Measurements from ENCODE around the gene SIPA1L3.

DNA sequence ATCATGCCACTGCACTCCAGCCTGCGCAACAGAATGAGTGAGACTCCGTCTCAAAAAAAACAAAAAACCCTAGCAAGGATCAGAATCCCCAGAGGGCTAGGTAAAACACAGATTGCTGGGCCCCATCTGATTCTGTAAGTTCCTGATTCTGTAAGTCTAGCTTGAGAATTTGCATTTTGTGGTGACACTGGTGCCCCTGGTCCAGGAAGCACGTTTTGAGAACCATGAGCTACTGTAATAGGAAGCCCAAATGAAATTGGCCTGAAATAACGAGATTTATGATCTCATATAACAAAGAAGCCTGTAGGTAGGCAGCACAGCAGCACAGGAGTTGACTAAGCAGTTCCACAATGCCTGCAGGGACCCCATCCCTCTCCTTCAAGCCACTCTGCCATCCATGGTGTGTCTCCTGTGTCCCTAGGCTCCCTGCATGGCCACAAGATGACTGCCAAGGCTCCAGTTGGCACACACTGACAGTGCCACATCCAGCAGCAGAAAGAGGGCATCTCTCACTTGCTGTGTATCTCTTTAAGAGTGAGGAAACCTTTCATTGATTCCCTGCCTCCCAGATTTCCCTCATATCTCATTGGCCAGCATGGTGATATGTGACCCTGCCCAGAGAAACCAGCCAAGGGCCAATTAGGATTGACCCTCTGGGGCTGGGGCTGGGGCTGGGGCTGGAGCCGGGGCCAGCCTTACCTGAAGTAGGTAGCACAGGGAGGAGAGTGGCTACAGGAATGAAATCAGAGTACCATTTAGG, 21.7 kb downstream of the SIPA1L3 start:
- no peak for TF ChIP-seq KLF1 (tag by site-specific recombination; IDR thresholded peaks at IDR 0.05)
- TF ChIP-seq ZNF174 (tag by site-specific recombination; IDR thresholded peaks at IDR 0.05), result no peak
- TF ChIP-seq CTCF (tag by site-specific recombination; IDR thresholded peaks at IDR 0.05), result no peak
- no peak for TF ChIP-seq REST (tag by site-specific recombination; IDR thresholded peaks at IDR 0.05)
- no peak for TF ChIP-seq KLF8 (tag by site-specific recombination; IDR thresholded peaks at IDR 0.05)
- TF ChIP-seq, protein P1, sequence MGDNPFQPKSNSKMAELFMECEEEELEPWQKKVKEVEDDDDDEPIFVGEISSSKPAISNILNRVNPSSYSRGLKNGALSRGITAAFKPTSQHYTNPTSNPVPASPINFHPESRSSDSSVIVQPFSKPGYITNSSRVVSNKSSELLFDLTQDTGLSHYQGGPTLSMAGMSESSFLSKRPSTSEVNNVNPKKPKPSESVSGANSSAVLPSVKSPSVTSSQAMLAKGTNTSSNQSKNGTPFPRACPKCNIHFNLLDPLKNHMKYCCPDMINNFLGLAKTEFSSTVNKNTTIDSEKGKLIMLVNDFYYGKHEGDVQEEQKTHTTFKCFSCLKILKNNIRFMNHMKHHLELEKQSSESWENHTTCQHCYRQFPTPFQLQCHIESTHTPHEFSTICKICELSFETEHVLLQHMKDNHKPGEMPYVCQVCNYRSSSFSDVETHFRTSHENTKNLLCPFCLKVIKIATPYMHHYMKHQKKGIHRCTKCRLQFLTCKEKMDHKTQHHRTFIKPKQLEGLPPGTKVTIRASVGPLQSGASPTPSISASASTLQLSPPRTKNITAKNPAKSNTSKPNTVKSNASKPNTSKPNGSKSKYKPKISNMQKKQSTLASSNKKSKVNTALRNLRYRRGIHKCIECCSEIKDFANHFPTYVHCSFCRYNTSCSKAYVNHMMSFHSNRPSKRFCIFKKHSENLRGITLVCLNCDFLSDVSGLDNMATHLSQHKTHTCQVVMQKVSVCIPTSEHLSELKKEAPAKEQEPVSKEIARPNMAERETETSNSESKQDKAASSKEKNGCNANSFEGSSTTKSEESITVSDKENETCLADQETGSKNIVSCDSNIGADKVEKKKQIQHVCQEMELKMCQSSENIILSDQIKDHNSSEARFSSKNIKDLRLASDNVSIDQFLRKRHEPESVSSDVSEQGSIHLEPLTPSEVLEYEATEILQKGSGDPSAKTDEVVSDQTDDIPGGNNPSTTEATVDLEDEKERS (tag by site-specific recombination; IDR thresholded peaks at IDR 0.05), result no peak
- TF ChIP-seq, protein P2, sequence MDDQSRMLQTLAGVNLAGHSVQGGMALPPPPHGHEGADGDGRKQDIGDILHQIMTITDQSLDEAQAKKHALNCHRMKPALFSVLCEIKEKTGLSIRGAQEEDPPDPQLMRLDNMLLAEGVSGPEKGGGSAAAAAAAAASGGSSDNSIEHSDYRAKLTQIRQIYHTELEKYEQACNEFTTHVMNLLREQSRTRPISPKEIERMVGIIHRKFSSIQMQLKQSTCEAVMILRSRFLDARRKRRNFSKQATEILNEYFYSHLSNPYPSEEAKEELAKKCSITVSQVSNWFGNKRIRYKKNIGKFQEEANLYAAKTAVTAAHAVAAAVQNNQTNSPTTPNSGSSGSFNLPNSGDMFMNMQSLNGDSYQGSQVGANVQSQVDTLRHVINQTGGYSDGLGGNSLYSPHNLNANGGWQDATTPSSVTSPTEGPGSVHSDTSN (CRISPR knock-in tag; IDR thresholded peaks at IDR 0.05), result no peak
- no peak for TF ChIP-seq MZF1 (tag by site-specific recombination; IDR thresholded peaks at IDR 0.05; ENCODE audit: borderline replicate concordance)
- TF ChIP-seq ZNF48 (tag by site-specific recombination; IDR thresholded peaks at IDR 0.05), result no peak
- no peak for TF ChIP-seq ZNF670 (tag by site-specific recombination; IDR thresholded peaks at IDR 0.05; ENCODE audit: low read depth)
- no peak for TF ChIP-seq ZNF146 (tag by site-specific recombination; IDR thresholded peaks at IDR 0.05)
- 0 out of 2 replicates have a peak, but pooled peaks have one; percentile 54 for TF ChIP-seq ZNF561 (tag by site-specific recombination; IDR thresholded peaks at IDR 0.05; ENCODE audit: borderline replicate concordance)
